ENCODE data around the gene PTPRC. TPM values are rescaled to one million over a fixed set of nuclear protein-coding genes. Genes with fewer than 3 reads are reported as not detected.

Gene PTPRC
- total and polyA plus RNA-seq, 7 donors = 0.42 to 7.0 (median 3.9) TPM

DNA sequence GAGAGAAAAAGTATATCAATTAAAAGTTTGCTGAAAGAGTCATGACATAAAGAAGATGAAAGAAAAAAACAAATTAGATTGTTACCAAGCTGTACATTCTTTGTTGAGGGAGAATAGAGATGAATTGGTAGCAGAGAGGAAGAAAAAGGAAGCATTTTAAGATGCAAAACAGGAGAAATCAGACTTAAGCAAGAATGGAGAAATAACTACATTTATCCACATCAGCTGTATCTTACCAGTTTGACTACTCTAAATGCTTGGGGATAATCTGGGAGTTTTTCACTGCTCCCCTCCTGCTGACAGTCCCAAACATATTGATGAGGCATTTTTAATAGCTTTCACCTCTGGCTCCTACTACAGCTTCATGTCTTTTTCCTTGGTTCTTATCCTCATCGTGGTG lies 16.8 kb upstream of the PTPRC start:
- no peaks in the 10 kb centered on the region for H3K9me3 ChIP-seq
- TF ChIP-seq, protein P1, sequence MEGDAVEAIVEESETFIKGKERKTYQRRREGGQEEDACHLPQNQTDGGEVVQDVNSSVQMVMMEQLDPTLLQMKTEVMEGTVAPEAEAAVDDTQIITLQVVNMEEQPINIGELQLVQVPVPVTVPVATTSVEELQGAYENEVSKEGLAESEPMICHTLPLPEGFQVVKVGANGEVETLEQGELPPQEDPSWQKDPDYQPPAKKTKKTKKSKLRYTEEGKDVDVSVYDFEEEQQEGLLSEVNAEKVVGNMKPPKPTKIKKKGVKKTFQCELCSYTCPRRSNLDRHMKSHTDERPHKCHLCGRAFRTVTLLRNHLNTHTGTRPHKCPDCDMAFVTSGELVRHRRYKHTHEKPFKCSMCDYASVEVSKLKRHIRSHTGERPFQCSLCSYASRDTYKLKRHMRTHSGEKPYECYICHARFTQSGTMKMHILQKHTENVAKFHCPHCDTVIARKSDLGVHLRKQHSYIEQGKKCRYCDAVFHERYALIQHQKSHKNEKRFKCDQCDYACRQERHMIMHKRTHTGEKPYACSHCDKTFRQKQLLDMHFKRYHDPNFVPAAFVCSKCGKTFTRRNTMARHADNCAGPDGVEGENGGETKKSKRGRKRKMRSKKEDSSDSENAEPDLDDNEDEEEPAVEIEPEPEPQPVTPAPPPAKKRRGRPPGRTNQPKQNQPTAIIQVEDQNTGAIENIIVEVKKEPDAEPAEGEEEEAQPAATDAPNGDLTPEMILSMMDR (IDR thresholded peaks at IDR 0.05) = no peak
- no peak overlapping the region for H3K4me3 ChIP-seq
- DNase-seq = no peak
- ATAC-seq = no peak
- no peaks in the 10 kb centered on the region for H3K27me3 ChIP-seq (ENCODE audit: insufficient read depth in 3 of 3, low read length in 2 of 3)
- intact Hi-C loops (cut with DNase I) = no loop called here
- H3K27ac ChIP-seq = no peak overlapping the region
- WGBS, 3 donors = 66 to 84% (median 82%) methylated on average over 1 of the region's 1 CpG
- H3K36me3 ChIP-seq (ENCODE audit: insufficient read depth in 1 of 2, low read depth in 1 of 2) = no peaks in the 10 kb centered on the region
- H3K4me1 ChIP-seq = no peaks in the 10 kb centered on the region

DNA sequence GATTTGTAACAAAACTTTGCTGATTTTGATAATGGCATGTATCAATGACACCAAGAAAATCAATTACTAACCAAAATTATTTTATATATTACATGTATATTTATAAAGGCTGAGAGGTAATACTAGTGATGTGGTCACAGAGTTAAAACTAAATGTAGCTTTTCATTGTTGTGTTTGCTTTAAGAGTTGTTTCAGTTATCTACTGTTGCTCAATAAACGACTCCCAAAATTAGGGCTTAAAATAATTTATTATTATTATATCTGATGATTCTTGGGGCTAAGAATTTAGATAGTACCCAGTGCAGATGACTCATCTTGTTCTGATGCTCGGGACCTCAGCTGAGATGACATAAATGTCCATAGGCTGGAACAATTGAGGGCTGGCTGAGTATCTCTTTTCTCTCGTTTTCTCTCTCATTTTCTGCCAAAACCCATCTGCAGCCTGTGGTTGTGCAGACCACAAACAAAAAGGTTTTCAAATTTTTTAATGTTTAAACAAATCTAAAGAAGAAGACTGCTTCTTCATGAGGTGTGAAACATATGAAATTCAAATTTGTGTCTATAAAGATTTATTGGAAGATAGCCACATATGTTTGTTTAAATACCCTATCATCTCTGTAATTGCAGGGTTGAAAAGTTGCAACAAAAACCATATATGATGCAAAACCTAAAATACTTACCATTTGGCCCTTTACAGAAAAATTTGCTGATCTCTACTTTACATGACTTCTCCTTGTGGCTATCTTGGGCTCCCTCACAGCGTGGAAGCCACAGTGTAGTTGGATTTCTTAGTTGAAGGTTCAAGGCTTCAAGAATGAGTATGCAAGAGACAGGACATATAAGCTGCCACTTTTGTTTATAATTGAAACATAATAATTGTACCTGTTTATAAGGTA lies 14.8 kb upstream of the PTPRC start:
- H3K36me3 ChIP-seq (ENCODE audit: insufficient read depth in 1 of 2, low read depth in 1 of 2) = no peaks in the 10 kb centered on the region
- DNase-seq (no peak), ATAC-seq (no peak)
- H3K9me3 ChIP-seq = no peaks in the 10 kb centered on the region
- no peak overlapping the region for H3K4me3 ChIP-seq
- H3K4me1 ChIP-seq = no peaks in the 10 kb centered on the region
- WGBS, 3 donors = 46 to 48% (median 46%) methylated on average over 4 of the region's 4 CpGs
- H3K27me3 ChIP-seq (ENCODE audit: insufficient read depth in 3 of 3, low read length in 2 of 3) = no peaks in the 10 kb centered on the region
- intact Hi-C loops (cut with DNase I) = no loop called here
- TF ChIP-seq, protein P1 (IDR thresholded peaks at IDR 0.05) = no peak
- no peak overlapping the region for H3K27ac ChIP-seq

DNA sequence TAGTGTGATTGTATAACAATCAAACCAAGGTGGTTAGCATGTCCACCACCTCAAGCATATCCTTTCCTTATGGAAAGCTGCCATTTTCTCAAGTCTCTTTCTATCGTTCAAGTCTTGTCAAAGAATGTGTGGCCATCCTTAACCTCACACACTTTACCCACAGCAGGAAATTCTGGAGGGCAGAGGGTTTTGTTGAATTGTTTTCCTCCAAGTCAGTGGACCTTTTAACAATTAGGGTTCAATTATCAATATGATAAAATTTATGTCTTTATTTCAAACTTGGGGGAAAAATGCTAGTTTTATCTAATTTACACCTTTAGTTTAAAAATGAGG lies 14.2 kb upstream of the PTPRC start:
- TF ChIP-seq, protein P1 (IDR thresholded peaks at IDR 0.05) = no peak
- intact Hi-C loops (cut with DNase I) = no loop called here
- DNase-seq (no peak), ATAC-seq (no peak)
- H3K27ac ChIP-seq = no peak overlapping the region
- no peak overlapping the region for H3K4me3 ChIP-seq
- no peaks in the 10 kb centered on the region for H3K27me3 ChIP-seq (ENCODE audit: insufficient read depth in 3 of 3, low read length in 2 of 3)
- no peaks in the 10 kb centered on the region for H3K4me1 ChIP-seq
- H3K9me3 ChIP-seq = no peaks in the 10 kb centered on the region
- no peaks in the 10 kb centered on the region for H3K36me3 ChIP-seq (ENCODE audit: insufficient read depth in 1 of 2, low read depth in 1 of 2)
- WGBS, 3 donors = 83 to 86% (median 84%) methylated on average over 1 of the region's 1 CpG

DNA sequence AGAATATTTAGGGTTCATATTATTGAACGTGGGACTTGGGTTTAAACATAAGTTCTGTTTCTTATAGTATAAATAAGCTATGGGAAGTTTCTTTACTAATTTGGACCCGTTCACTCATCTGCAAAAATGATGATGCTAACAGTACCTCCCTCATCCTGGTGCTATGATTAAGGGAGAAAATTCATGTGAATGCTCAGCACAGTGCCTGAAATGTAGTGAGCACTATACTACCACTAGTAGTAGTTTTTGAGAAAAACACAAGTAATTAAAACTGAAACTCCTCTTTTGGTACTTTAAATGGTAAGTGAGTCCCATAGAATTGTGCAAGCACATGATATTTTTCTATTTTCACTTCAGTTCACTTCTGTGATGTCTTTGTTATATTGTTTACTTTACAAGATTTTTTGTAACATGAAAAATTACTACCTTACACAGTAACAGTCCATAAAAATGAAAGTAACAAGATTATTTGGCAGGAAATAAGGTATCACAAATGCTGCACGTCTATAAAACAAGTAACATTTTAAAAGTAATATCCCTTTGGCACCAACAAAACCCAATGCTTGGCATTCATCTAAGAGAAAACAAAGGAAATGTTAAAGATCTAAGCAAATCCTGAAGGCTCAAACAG lies 11.3 kb upstream of the PTPRC start:
- 40 to 61% (median 54%) methylated on average over 3 of the region's 3 CpGs for WGBS, 3 donors
- H3K27me3 ChIP-seq (ENCODE audit: insufficient read depth in 3 of 3, low read length in 2 of 3) = no peaks in the 10 kb centered on the region
- H3K4me1 ChIP-seq = no peaks in the 10 kb centered on the region
- DNase-seq = no peak
- TF ChIP-seq, protein P1 (IDR thresholded peaks at IDR 0.05) = no peak
- no peaks in the 10 kb centered on the region for H3K36me3 ChIP-seq (ENCODE audit: insufficient read depth in 1 of 2, low read depth in 1 of 2)
- no peak overlapping the region for H3K27ac ChIP-seq
- H3K4me3 ChIP-seq = no peak overlapping the region
- intact Hi-C loops (cut with DNase I) = no loop called here
- ATAC-seq = no peak
- H3K9me3 ChIP-seq = no peaks in the 10 kb centered on the region

All from psoas muscle (tissue), 8 donors.